Ovary (tissue), 9 donors: Measurements from ENCODE around the gene VILL. TPM values are rescaled to one million over a fixed set of nuclear protein-coding genes. Genes with fewer than 3 reads are reported as not detected.

Source experiments
- DNase-seq, 5 donors: peaks; one replicate each; pipeline ENCODE4 v3.0.0-alpha.2; 2019 to 2020
- H3K27ac ChIP-seq, 2 donors: fragments of 200-600 bp; one replicate each; pipeline versions ENCODE4 v1.5.1 to v1.8.0; 2019 to 2022
- H3K27me3 ChIP-seq: fragments of 200-600 bp; one replicate; pipeline ENCODE4 v1.8.0; 2022
- H3K36me3 ChIP-seq: fragments of 200-600 bp; sonication (generic); one replicate; pipeline ENCODE4 v1.5.1; 2019
- H3K4me1 ChIP-seq: one replicate; pipeline ENCODE4 v1.8.1; 2013; ENCODE audit warnings: mild to moderate bottlenecking, moderate library complexity; ENCODE audit not compliant: insufficient read depth
- H3K4me3 ChIP-seq: fragments of 200-600 bp; sonication (generic); one replicate; pipeline ENCODE4 v1.5.1; 2017
- H3K9me3 ChIP-seq, 2 donors: fragments of 200-600 bp in 1 of 2; sonication (generic) in 1 of 2; one replicate each; pipeline versions ENCODE4 v1.5.1 to v1.8.1; 2013 to 2019; ENCODE audit warnings: mild to moderate bottlenecking in 1 of 2, moderate library complexity in 1 of 2
- CTCF ChIP-seq, 3 donors: fragments of 450-650 bp in 2 of 3; fragments of 200-600 bp in 1 of 3; IDR thresholded peaks; one replicate each; pipeline versions ENCODE4 v1.5.1 to v1.8.0; 2016 to 2022; ENCODE audit warnings: antibody characterized with exemption in 3 of 3, mild to moderate bottlenecking in 1 of 3
- EP300 ChIP-seq: sonication (generic); formaldehyde crosslinking; IDR thresholded peaks from one replicate; pipeline ENCODE4 v1.6.1; 2017; ENCODE audit warnings: antibody characterized with exemption
- POLR2A ChIP-seq: fragments of 450-650 bp; IDR thresholded peaks from one replicate; pipeline ENCODE4 v1.6.1; 2017; ENCODE audit warnings: antibody characterized with exemption, mild to moderate bottlenecking, moderate library complexity
- WGBS, 3 donors: extraction: QIAGEN DNeasy Blood & Tissue Kit in 1 of 3; methylation state at CpG; one replicate each; pipeline versions ENCODE4 v1.1.5 to v1.1.7; 2013 to 2017; 5-methylcytosine and 5-hydroxymethylcytosine counted together
- intact Hi-C, 4 donors: fragments of 100-400 bp; cut with DNase I; formaldehyde crosslinking; loops; one replicate each; pipeline versions ENCODE4 v1.11.0 to v1.15.1; 2022 to 2023
- polyA plus RNA-seq, 2 donors: library from polyadenylated mRNA; stranded (reverse); fragments of 200-250 nt in 1 of 2; fragments of 350-450 nt in 1 of 2; fragmentation: Illumina TruSeq in 1 of 2; extraction: RNeasy Lipid Tissue Mini Kit (QIAGEN cat#74804) in 1 of 2; gene quantifications; one replicate each; pipeline ENCODE4 v1.2.3, GENCODE V29; 2013 to 2014
- total RNA-seq, 7 donors: library from RNA; depleted of rRNA in 2 of 7; stranded (reverse); fragments of >200 nt in 2 of 7; fragmentation: NEBNext Ultra II Directional in 3 of 7; extraction: Animal tissue kit (Norgen Biotek cat#: 25700) in 3 of 7; gene quantifications; one replicate each; pipeline versions ENCODE4 v1.1.0 to v1.2.4, GENCODE V29; 2016 to 2023
- donor health status: DM: no; HTN: no; CAD: no; lungs with moderate emphysema.
- donor health status: DM: no; HTN: no; CAD: no.
- donor health status: Bipolar disorder and iron deficiency.
- donor health status: DM: yes; HTN: yes; CAD: no.
- donor health status: DM: no; HTN: no; CAD: no.
- donor health status: DM: yes; HTN: yes; CAD: no.

VILL gene
- total and polyA plus RNA-seq, 9 donors, result 4.8 to 13.2 (median 8.8) TPM

GRCh38 chr3:37961622-37962431, 28.8 kb upstream of the VILL start:
- peaks cover 1% of the 10 kb centered on the region for H3K4me1 ChIP-seq
- no peaks in the 10 kb centered on the region for H3K9me3 ChIP-seq
- DNase-seq, result no peak
- no peaks in the 10 kb centered on the region for H3K36me3 ChIP-seq
- no peak overlapping the region for H3K27ac ChIP-seq
- 73 to 83% (median 82%) methylated on average over 6 of the region's 6 CpGs for WGBS, 3 donors
- no peak overlapping the region for H3K4me3 ChIP-seq
- no peaks in the 10 kb centered on the region for H3K27me3 ChIP-seq
- intact Hi-C loops, result loop anchor here in 1 of 4 donors (10.0 kb wide), 1 partner anchor 107 kb away; no protein-coding TSS in a partner anchor
- TF ChIP-seq CTCF (IDR thresholded peaks at IDR 0.05) (no peak), POLR2A (no peak), EP300 (no peak)

GRCh38 chr3:37963016-37963415, 27.6 kb upstream of the VILL start:
- intact Hi-C loops, result loop anchor here in 1 of 4 donors (10.0 kb wide), 1 partner anchor 108 kb away; no protein-coding TSS in a partner anchor
- no peak for DNase-seq
- Histone ChIP-seq H3K4me1 (peaks cover 1% of the 10 kb centered on the region), H3K4me3 (no peak overlapping the region), H3K9me3 (no peaks in the 10 kb centered on the region), H3K36me3 (no peaks in the 10 kb centered on the region), H3K27me3 (no peaks in the 10 kb centered on the region), H3K27ac (no peak overlapping the region)
- WGBS, 3 donors, result 45 to 69% (median 55%) methylated on average over 5 of the region's 5 CpGs
- TF ChIP-seq POLR2A (no peak), EP300 (no peak), CTCF (IDR thresholded peaks at IDR 0.05) (no peak)

- Histone ChIP-seq H3K27me3 (no peaks in the 10 kb centered on the region), H3K4me1 (peaks cover 1% of the 10 kb centered on the region), H3K27ac (no peak overlapping the region), H3K9me3 (no peaks in the 10 kb centered on the region), H3K36me3 (no peaks in the 10 kb centered on the region), H3K4me3 (no peak overlapping the region)
- TF ChIP-seq POLR2A (no peak), EP300 (no peak), CTCF (IDR thresholded peaks at IDR 0.05) (no peak)
- WGBS, 3 donors, result 78 to 86% (median 79%) methylated on average over 3 of the region's 3 CpGs
- intact Hi-C loops, result loop anchor here in 1 of 4 donors (10.0 kb wide), 1 partner anchor 109 kb away; no protein-coding TSS in a partner anchor
- no peak for DNase-seq
Observed at GRCh38 chr3:37963635-37964034, 27.0 kb upstream of the VILL start.

DNA sequence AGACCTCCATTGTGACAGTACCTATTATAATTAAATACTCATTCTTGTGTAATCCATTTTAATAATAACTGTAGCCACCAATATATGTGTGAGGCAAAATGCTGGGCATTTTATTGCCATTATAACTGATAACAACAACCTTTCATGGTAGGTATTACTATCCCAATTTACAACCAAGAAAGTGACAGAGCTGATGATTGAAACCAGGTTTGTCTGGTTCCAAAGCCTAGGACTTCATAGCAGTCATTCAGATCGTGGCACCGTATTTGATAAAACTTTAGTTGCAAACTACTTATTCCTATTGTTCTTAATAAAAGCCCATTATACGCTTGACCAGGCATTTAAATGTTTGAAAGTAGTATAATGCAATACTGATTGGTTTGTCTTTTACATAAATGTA, 26.4 kb upstream of the VILL start:
- Histone ChIP-seq H3K36me3 (no peaks in the 10 kb centered on the region), H3K4me3 (no peak overlapping the region), H3K27me3 (no peaks in the 10 kb centered on the region), H3K27ac (no peak overlapping the region), H3K9me3 (no peaks in the 10 kb centered on the region), H3K4me1 (peaks cover 1% of the 10 kb centered on the region)
- no peak for TF ChIP-seq CTCF (IDR thresholded peaks at IDR 0.05)
- TF ChIP-seq POLR2A, result no peak
- TF ChIP-seq EP300, result no peak
- no peak for DNase-seq
- intact Hi-C loops, result loop anchor here in 1 of 4 donors (10.0 kb wide), 1 partner anchor 109 kb away; no protein-coding TSS in a partner anchor
- 93 to 99% (median 96%) methylated on average over 3 of the region's 3 CpGs for WGBS, 3 donors
